ENCODE measurements around the gene ABHD2. TPM values are rescaled to one million over a fixed set of nuclear protein-coding genes. Genes with fewer than 3 reads are reported as not detected.
"Not testable (repeated sequence)": the region's sequence is repeated elsewhere in the genome, so short reads cannot be mapped to it uniquely, and the experiment has no call there.

The ABHD2 gene
- total RNA-seq, 5 donors from 2014 or later (not counting 1 experiment from before 2014, with no cell fraction given) = 52.5 to 70.8 (median 58.5) TPM

DNA sequence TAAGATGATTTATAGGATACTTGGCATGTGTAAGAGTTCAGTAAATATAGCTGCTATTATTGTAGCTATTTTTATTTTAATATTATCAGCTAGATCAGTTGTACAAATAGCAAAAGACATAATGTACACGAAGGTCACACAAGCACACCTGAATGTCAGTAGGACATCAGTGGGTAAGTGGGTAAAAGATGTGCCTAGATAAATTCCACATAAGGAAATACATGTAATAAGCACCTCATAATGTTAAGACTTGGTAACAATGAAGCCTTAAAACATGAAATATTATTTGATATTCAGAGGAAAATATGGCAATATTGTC, 41.5 kb downstream of the ABHD2 start:
- Mint-ChIP-seq H3K27me3 (no peaks in the 10 kb centered on the region), H3K27ac (no peak overlapping the region), H3K9me3 (no peaks in the 10 kb centered on the region), H3K4me1 (peaks cover 7 to 28% (median 14%) of the 10 kb centered on the region in 3 donors), H3K36me3 (peaks cover 27% of the 10 kb centered on the region), H3K4me3 (no peak overlapping the region)
- ChIA-PET CTCF (interaction anchor here (0.6 to 2.5 kb wide), 25 partner anchors 15 to 665 kb away, joined by 3 to 20 read pairs (median 4); partner anchors contain the start of gene ABHD2 (in 2 of the 2)), POLR2A (interaction anchor here (0.6 kb wide), 2 partner anchors 18 to 45 kb away, joined by 3 read pairs; no protein-coding TSS in a partner anchor)
- no peak for DNase-seq
- ATAC-seq (replicated peaks in 1 of 4) = no peak
- no peaks in the 10 kb centered on the region for H3K9me3 ChIP-seq
- H3K4me3 ChIP-seq (ENCODE audit: control insufficient read depth in 1 of 2, extremely low read depth in 1 of 2, low read length in 1 of 2) = no peak overlapping the region
- no CpG with 5 or more reads among the region's 1 CpG for WGBS (ENCODE audit: insufficient coverage)
- H3K4me1 ChIP-seq (ENCODE audit: control insufficient read depth in 1 of 2, extremely low read depth in 1 of 2, insufficient read depth in 2 of 2, low read length in 2 of 2) = peaks cover 0 to 25% of the 10 kb centered on the region in 2 experiments
- no peaks in the 10 kb centered on the region for H3K27me3 ChIP-seq (replicated peaks in 1 of 2; ENCODE audit: control insufficient read depth in 2 of 2, extremely low read depth in 1 of 2, insufficient read depth in 2 of 2, low read length in 1 of 2)
- peaks cover 0 to 35% of the 10 kb centered on the region in 2 donors for H3K36me3 ChIP-seq (ENCODE audit: control insufficient read depth in 2 of 2, extremely low read depth in 1 of 2, insufficient read depth in 1 of 2, low read length in 1 of 2)
- H3K27ac ChIP-seq (ENCODE audit: low read length) = no peak overlapping the region

DNA sequence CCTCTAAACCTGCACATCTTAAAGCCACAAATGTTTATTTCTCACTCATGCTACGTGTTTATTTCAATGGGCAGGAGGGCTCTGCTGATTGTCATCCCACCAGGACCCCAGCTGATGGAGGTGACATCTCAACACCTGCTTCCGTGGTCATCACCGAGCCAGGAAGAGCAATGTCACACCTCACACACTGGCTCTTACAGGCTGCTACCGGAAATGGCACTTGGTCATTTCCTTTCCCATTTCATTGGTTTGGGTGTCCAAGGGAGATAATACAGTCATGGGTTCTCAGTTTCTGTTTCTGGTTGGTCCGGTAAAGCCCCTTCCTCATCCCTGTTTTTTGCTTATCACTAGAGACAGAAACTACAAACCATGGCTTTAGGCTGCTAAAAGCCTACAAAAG, 41.9 kb downstream of the ABHD2 start:
- Histone ChIP-seq H3K27me3 (replicated peaks in 1 of 2; ENCODE audit: control insufficient read depth in 2 of 2, extremely low read depth in 1 of 2, insufficient read depth in 2 of 2, low read length in 1 of 2) (no peaks in the 10 kb centered on the region), H3K36me3 (ENCODE audit: control insufficient read depth in 2 of 2, extremely low read depth in 1 of 2, insufficient read depth in 1 of 2, low read length in 1 of 2) (peaks cover 0 to 33% of the 10 kb centered on the region in 2 donors), H3K4me3 (ENCODE audit: control insufficient read depth in 1 of 2, extremely low read depth in 1 of 2, low read length in 1 of 2) (no peak overlapping the region), H3K27ac (ENCODE audit: low read length) (peak overlapping the region; percentile 70), H3K9me3 (no peaks in the 10 kb centered on the region), H3K4me1 (ENCODE audit: control insufficient read depth in 1 of 2, extremely low read depth in 1 of 2, insufficient read depth in 2 of 2, low read length in 2 of 2) (peaks cover 0 to 25% of the 10 kb centered on the region in 2 experiments)
- Mint-ChIP-seq H3K4me3 (no peak overlapping the region), H3K27me3 (no peaks in the 10 kb centered on the region), H3K27ac (peak overlapping the region; percentile 25 to 31), H3K36me3 (peaks cover 27% of the 10 kb centered on the region), H3K9me3 (no peaks in the 10 kb centered on the region), H3K4me1 (peaks cover 7 to 28% (median 14%) of the 10 kb centered on the region in 3 donors)
- 75% methylated on average over 1 of the region's 5 CpGs for WGBS (ENCODE audit: insufficient coverage)
- peak in 17 of 35 experiments; percentile 5 to 58 (median 19) for DNase-seq
- ChIA-PET CTCF (interaction anchor here (0.6 to 2.5 kb wide), 22 partner anchors 15 to 666 kb away, joined by 3 to 20 read pairs (median 4); partner anchors contain the start of gene ABHD2 (in 2 of the 2)), POLR2A (interaction anchor here in 1 of 2 donors (0.6 kb wide), 1 partner anchor 16 kb away, joined by 4 read pairs; no protein-coding TSS in a partner anchor)
- peak in 2 of 4 experiments; percentile 28 to 35 for ATAC-seq (replicated peaks in 1 of 4)

- H3K27ac ChIP-seq (ENCODE audit: low read length) = no peak overlapping the region
- peaks cover 21 to 38% (median 24%) of the 10 kb centered on the region in 3 donors for H3K4me1 Mint-ChIP-seq
- H3K27me3 ChIP-seq (replicated peaks in 1 of 2; ENCODE audit: control insufficient read depth in 2 of 2, extremely low read depth in 1 of 2, insufficient read depth in 2 of 2, low read length in 1 of 2) = no peaks in the 10 kb centered on the region
- H3K4me3 Mint-ChIP-seq = no peak overlapping the region
- H3K27ac Mint-ChIP-seq = no peak overlapping the region
- 87% methylated on average over 3 of the region's 3 CpGs for WGBS (ENCODE audit: insufficient coverage)
- H3K4me1 ChIP-seq (ENCODE audit: control insufficient read depth in 1 of 2, extremely low read depth in 1 of 2, insufficient read depth in 2 of 2, low read length in 2 of 2) = peaks cover 3 to 30% of the 10 kb centered on the region in 2 experiments
- no peaks in the 10 kb centered on the region for H3K9me3 ChIP-seq
- no peaks in the 10 kb centered on the region for H3K9me3 Mint-ChIP-seq
- H3K36me3 Mint-ChIP-seq = peaks cover 29% of the 10 kb centered on the region
- CTCF ChIA-PET = interaction anchor here (0.9 to 1.8 kb wide), 8 partner anchors 11 to 227 kb away, joined by 3 to 5 read pairs (median 4); no protein-coding TSS in a partner anchor
- POLR2A ChIA-PET = no interaction called here
- DNase-seq (no peak), ATAC-seq (replicated peaks in 1 of 4) (no peak)
- peaks cover 0 to 19% of the 10 kb centered on the region in 2 donors for H3K36me3 ChIP-seq (ENCODE audit: control insufficient read depth in 2 of 2, extremely low read depth in 1 of 2, insufficient read depth in 1 of 2, low read length in 1 of 2)
- no peaks in the 10 kb centered on the region for H3K27me3 Mint-ChIP-seq
- H3K4me3 ChIP-seq (ENCODE audit: control insufficient read depth in 1 of 2, extremely low read depth in 1 of 2, low read length in 1 of 2) = no peak overlapping the region
These were observed 43.5 kb downstream of the ABHD2 start for GRCh38 chr15:89131731-89132130.

DNA sequence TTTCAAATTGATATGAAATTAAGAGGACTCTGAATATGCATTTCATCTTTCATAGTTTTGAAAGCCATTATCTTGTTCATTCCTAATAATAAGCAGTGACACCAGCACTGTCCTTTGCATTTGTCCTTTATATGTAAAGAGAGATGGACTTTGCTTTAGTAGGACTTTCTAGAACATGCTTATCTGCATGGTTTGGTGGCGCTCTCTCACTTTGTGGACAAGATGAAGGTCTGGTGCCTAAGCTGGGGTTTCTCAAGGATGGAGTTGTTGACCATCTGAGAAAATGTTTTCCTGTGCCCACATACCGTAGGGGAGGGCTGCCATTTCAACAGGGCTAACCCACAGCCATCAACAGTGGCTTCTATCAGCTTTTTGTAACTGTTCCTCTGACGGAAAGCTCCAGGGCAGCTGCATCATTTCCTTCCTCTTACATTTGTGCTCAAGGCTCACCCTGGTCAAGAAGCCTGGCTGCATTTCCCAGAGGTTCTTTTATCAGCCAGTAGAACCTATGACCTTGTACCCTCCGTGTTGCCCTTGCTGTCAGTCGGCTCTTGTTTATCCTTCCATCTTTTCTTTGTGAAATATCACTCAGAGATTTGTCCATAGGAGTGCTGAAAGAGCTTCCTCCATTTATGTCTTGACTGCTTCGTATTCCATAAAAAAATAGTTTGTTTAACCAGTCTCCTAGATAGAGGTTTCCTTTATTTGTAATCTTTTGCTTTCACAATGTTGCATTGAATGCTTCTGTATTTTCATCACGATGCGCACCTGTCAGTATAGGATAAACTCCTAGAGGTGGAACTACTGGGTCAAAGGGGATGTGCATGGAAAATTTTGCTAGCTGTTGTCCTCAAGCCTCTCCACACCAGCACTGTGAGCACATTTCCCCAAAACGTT, 44.6 kb downstream of the ABHD2 start:
- no peaks in the 10 kb centered on the region for H3K27me3 Mint-ChIP-seq
- ChIA-PET CTCF (interaction anchor here (0.8 to 1.8 kb wide), 9 partner anchors 14 to 228 kb away, joined by 3 to 5 read pairs (median 4); partner anchors contain the start of gene ABHD2 (in 1 of the 2)), POLR2A (interaction anchor here in 1 of 2 donors (0.6 kb wide), 1 partner anchor 622 kb away, joined by 4 read pairs; no protein-coding TSS in a partner anchor)
- peak overlapping the region; percentile 63 to 68 for H3K27ac Mint-ChIP-seq
- H3K4me3 ChIP-seq (ENCODE audit: control insufficient read depth in 1 of 2, extremely low read depth in 1 of 2, low read length in 1 of 2) = no peak overlapping the region
- peak overlapping the region; percentile 31 for H3K27ac ChIP-seq (ENCODE audit: low read length)
- DNase-seq (peak in 15 of 35 experiments; percentile 5 to 49 (median 18)), ATAC-seq (replicated peaks in 1 of 4) (peak in 2 of 4 experiments; percentile 22 to 24)
- H3K4me1 ChIP-seq (ENCODE audit: control insufficient read depth in 1 of 2, extremely low read depth in 1 of 2, insufficient read depth in 2 of 2, low read length in 2 of 2) = peaks cover 7 to 41% of the 10 kb centered on the region in 2 experiments
- peaks cover 26 to 49% (median 33%) of the 10 kb centered on the region in 3 donors for H3K4me1 Mint-ChIP-seq
- H3K27me3 ChIP-seq (replicated peaks in 1 of 2; ENCODE audit: control insufficient read depth in 2 of 2, extremely low read depth in 1 of 2, insufficient read depth in 2 of 2, low read length in 1 of 2) = no peaks in the 10 kb centered on the region
- peaks cover 0 to 14% of the 10 kb centered on the region in 2 donors for H3K36me3 ChIP-seq (ENCODE audit: control insufficient read depth in 2 of 2, extremely low read depth in 1 of 2, insufficient read depth in 1 of 2, low read length in 1 of 2)
- H3K4me3 Mint-ChIP-seq = no peak overlapping the region
- H3K9me3 ChIP-seq = no peaks in the 10 kb centered on the region
- H3K9me3 Mint-ChIP-seq = no peaks in the 10 kb centered on the region
- WGBS (ENCODE audit: insufficient coverage) = 41% methylated on average over 2 of the region's 9 CpGs
- H3K36me3 Mint-ChIP-seq = peaks cover 29% of the 10 kb centered on the region

- not testable (repeated sequence) for H3K27me3 Mint-ChIP-seq; H3K27me3 ChIP-seq (replicated peaks in 1 of 2; ENCODE audit: control insufficient read depth in 2 of 2, extremely low read depth in 1 of 2, insufficient read depth in 2 of 2, low read length in 1 of 2); H3K4me3 ChIP-seq (ENCODE audit: control insufficient read depth in 1 of 2, extremely low read depth in 1 of 2, low read length in 1 of 2); H3K9me3 Mint-ChIP-seq; DNase-seq; ATAC-seq (replicated peaks in 1 of 4); H3K27ac Mint-ChIP-seq; H3K4me3 Mint-ChIP-seq; H3K9me3 ChIP-seq; H3K27ac ChIP-seq (ENCODE audit: low read length)
- POLR2A ChIA-PET = interaction anchor here in 1 of 2 donors (0.5 kb wide), 1 partner anchor 121 kb away, joined by 6 read pairs; no protein-coding TSS in a partner anchor
- peaks cover 6 to 16% of the 10 kb centered on the region in 2 donors for H3K36me3 ChIP-seq (ENCODE audit: control insufficient read depth in 2 of 2, extremely low read depth in 1 of 2, insufficient read depth in 1 of 2, low read length in 1 of 2)
- CTCF ChIA-PET = interaction anchor here in 1 of 2 donors (0.6 kb wide), 1 partner anchor 17 kb away, joined by 4 read pairs; no protein-coding TSS in a partner anchor
- H3K4me1 Mint-ChIP-seq = peaks cover 28 to 55% (median 33%) of the 10 kb centered on the region in 3 donors
- 93% methylated on average over 5 of the region's 10 CpGs for WGBS (ENCODE audit: insufficient coverage)
- H3K36me3 Mint-ChIP-seq = peaks cover 30% of the 10 kb centered on the region
- peaks cover 7 to 32% of the 10 kb centered on the region in 2 experiments for H3K4me1 ChIP-seq (ENCODE audit: control insufficient read depth in 1 of 2, extremely low read depth in 1 of 2, insufficient read depth in 2 of 2, low read length in 2 of 2)
These were observed 47.3 kb downstream of the ABHD2 start for GRCh38 chr15:89135387-89136077.
